HUDEP-2 (cell line): ENCODE results near the gene CBX1.

Source experiments
- DNase-seq, 76 experiments: peaks; one replicate each; lab custom pipeline; 2025; ENCODE audit not compliant: unreplicated experiment in 76 of 76; lab: John Stamatoyannopoulos, UW

The CBX1 gene

GRCh38 chr17:48031966-48032365 is 69.3 kb downstream of the CBX1 start:
- DNase-seq: no peak

- no peak for DNase-seq
Observed at GRCh38 chr17:48030531-48030930, 70.7 kb downstream of the CBX1 start.

- no peak for DNase-seq
Observed at GRCh38 chr17:48028736-48029135, 72.5 kb downstream of the CBX1 start.

- no peak for DNase-seq
Observed at GRCh38 chr17:48027322-48027981, 73.8 kb downstream of the CBX1 start.

- peak in 75 of 76 experiments; percentile 12 to 95 (median 88) for DNase-seq
Observed at GRCh38 chr17:48026502-48027321, 74.6 kb downstream of the CBX1 start.

- DNase-seq: peak in 4 of 76 experiments; percentile 6 to 22 (median 14)
Observed at GRCh38 chr17:48025904-48026501, 75.3 kb downstream of the CBX1 start.

- peak in 75 of 76 experiments; percentile 46 to 99 (median 96) for DNase-seq
Observed at GRCh38 chr17:48025040-48025903, 76.0 kb downstream of the CBX1 start.

- DNase-seq: peak in 72 of 76 experiments; percentile 15 to 83 (median 65)
Observed at GRCh38 chr17:48024149-48025039, 76.9 kb downstream of the CBX1 start.

GRCh38 chr17:48023400-48024148 is 77.7 kb downstream of the CBX1 start:
- DNase-seq: peak in 74 of 76 experiments; percentile 30 to 95 (median 83)

- no peak for DNase-seq
Observed at GRCh38 chr17:48022901-48023300, 78.4 kb downstream of the CBX1 start.

- DNase-seq: no peak
Observed at GRCh38 chr17:48021934-48022333, 79.3 kb downstream of the CBX1 start.
